Transverse colon (tissue), 4 donors: ENCODE results near the gene CCNY. TPM values are rescaled to one million over a fixed set of nuclear protein-coding genes. Genes with fewer than 3 reads are reported as not detected.

Experiments used
- DNase-seq: peaks from one replicate; pipeline ENCODE4 v3.0.0-alpha.2; 2019
- H3K27ac ChIP-seq, 4 donors: fragments of 200-600 bp; sonication (generic); 2 replicates each; pipeline ENCODE4 v1.5.1; 2016 to 2018; ENCODE audit warnings: inconsistent platforms in 4 of 4
- H3K27me3 ChIP-seq: fragments of 200-600 bp; sonication (generic); 2 replicates; pipeline ENCODE4 v1.5.1; 2017; ENCODE audit warnings: inconsistent platforms
- H3K36me3 ChIP-seq, 4 donors: fragments of 200-600 bp; sonication (generic); 2 replicates each; pipeline ENCODE4 v1.5.1; 2017 to 2019; ENCODE audit warnings: inconsistent platforms in 4 of 4
- H3K4me1 ChIP-seq, 4 donors: fragments of 200-600 bp; sonication (generic); 2 replicates each; pipeline ENCODE4 v1.5.1; 2017 to 2020; ENCODE audit warnings: inconsistent platforms in 4 of 4
- H3K4me3 ChIP-seq, 4 donors: fragments of 200-600 bp; sonication (generic); 1 replicate in 1 of 4; 2 replicates in 3 of 4; pipeline versions ENCODE4 v1.5.1 to v1.6.1; 2017 to 2019; ENCODE audit warnings: inconsistent platforms in 4 of 4
- H3K9me3 ChIP-seq, 2 donors: fragments of 200-600 bp; sonication (generic); 2 replicates each; pipeline ENCODE4 v1.5.1; 2017 to 2019; ENCODE audit warnings: inconsistent platforms in 2 of 2
- CTCF ChIP-seq, 5 experiments: fragments of 200-600 bp in 3 of 5; fragments of 450-650 bp in 2 of 5; sonication (generic) in 3 of 5; IDR thresholded peaks; 1 replicate in 2 of 5; 2 replicates in 3 of 5; pipeline ENCODE4 v1.5.1; 2016 to 2017; ENCODE audit warnings: antibody characterized with exemption in 5 of 5, inconsistent platforms in 3 of 5, mild to moderate bottlenecking in 2 of 5, moderate library complexity in 1 of 5
- EP300 ChIP-seq: sonication (generic); formaldehyde crosslinking; IDR thresholded peaks from one replicate; pipeline ENCODE4 v1.6.1; 2017; ENCODE audit warnings: antibody characterized with exemption, low read depth
- POLR2A ChIP-seq: fragments of 450-650 bp; IDR thresholded peaks from one replicate; pipeline ENCODE4 v1.6.1; 2016; ENCODE audit warnings: antibody characterized with exemption, mild to moderate bottlenecking, moderate library complexity
- POLR2AphosphoS5 ChIP-seq, 3 donors: sonication (generic); formaldehyde crosslinking; IDR thresholded peaks; one replicate each; pipeline ENCODE4 v1.6.1; 2016; ENCODE audit warnings: antibody characterized with exemption in 3 of 3
- WGBS, 2 donors: methylation state at CpG; one replicate each; pipeline ENCODE4 v1.1.5; 2018; ENCODE audit warnings: low coverage in 1 of 2; 5-methylcytosine and 5-hydroxymethylcytosine counted together
- in situ Hi-C, 4 donors: fragments of 200-750 bp; cut with MboI; loops; one replicate each; pipeline versions ENCODE4 v1.15.0 to v1.15.1; 2017; ENCODE audit warnings: low sequenced_read_pairs in 3 of 4, low pct_ligation_motif_present in 1 of 4, low pct_unique_long_range_greater_than_20kb in 1 of 4
- intact Hi-C: fragments of 100-400 bp; cut with DNase I; formaldehyde crosslinking; loops from one replicate; pipeline ENCODE4 v1.15.1; 2023; ENCODE audit warnings: low total_unique reads
- total RNA-seq, 4 donors: library from RNA; depleted of rRNA; stranded (reverse); fragments of >200 nt; gene quantifications; one replicate each; pipeline ENCODE4 v1.1.0, GENCODE V29; 2016

Gene CCNY
- total RNA-seq, 4 donors from 2014 or later, result 19.5 to 53.9 (median 41.4) TPM

GRCh38 chr10:35541720-35542119, 205.4 kb downstream of the CCNY start:
- in situ Hi-C loops, result no loop called here

GRCh38 chr10:35542303-35542702, 206.0 kb downstream of the CCNY start:
- WGBS, 2 donors, result 95 to 100% methylated on average over 1 to 4 of the region's 4 CpGs
- no peaks in the 10 kb centered on the region for H3K36me3 ChIP-seq
- no peaks in the 10 kb centered on the region for H3K4me1 ChIP-seq
- in situ Hi-C loops, result no loop called here
- TF ChIP-seq POLR2AphosphoS5 (IDR thresholded peaks at IDR 0.05), result no peak
- TF ChIP-seq CTCF (IDR thresholded peaks at IDR 0.05), result no peak
- TF ChIP-seq POLR2A, result no peak
- no peak for TF ChIP-seq EP300
- DNase-seq, result no peak
- no peaks in the 10 kb centered on the region for H3K27me3 ChIP-seq
- intact Hi-C loops, result no loop called here
- H3K27ac ChIP-seq, result no peak overlapping the region
- H3K4me3 ChIP-seq, result no peak overlapping the region
- no peaks in the 10 kb centered on the region for H3K9me3 ChIP-seq

More at GRCh38 chr10:35541720-35542119, 205.4 kb downstream of the CCNY start:
- Histone ChIP-seq H3K4me1 (no peaks in the 10 kb centered on the region), H3K27ac (no peak overlapping the region), H3K36me3 (peaks cover 0 to 4% (median 0%) of the 10 kb centered on the region in 4 donors), H3K4me3 (no peak overlapping the region), H3K9me3 (no peaks in the 10 kb centered on the region), H3K27me3 (no peaks in the 10 kb centered on the region)
- whole genome bisulfite sequencing, 2 donors, result 100% methylated on average over 1 of the region's 1 CpG
- intact Hi-C loops, result no loop called here
- TF ChIP-seq POLR2AphosphoS5 (IDR thresholded peaks at IDR 0.05), result no peak
- no peak for TF ChIP-seq POLR2A
- TF ChIP-seq EP300, result no peak
- TF ChIP-seq CTCF (IDR thresholded peaks at IDR 0.05), result no peak
- no peak for DNase-seq

GRCh38 chr10:35545079-35545657, 208.9 kb downstream of the CCNY start:
- in situ Hi-C loops, result no loop called here

More at GRCh38 chr10:35545079-35545657, 208.9 kb downstream of the CCNY start:
- Histone ChIP-seq H3K4me3 (no peak overlapping the region), H3K36me3 (no peaks in the 10 kb centered on the region), H3K9me3 (no peaks in the 10 kb centered on the region), H3K27ac (no peak overlapping the region), H3K27me3 (no peaks in the 10 kb centered on the region), H3K4me1 (no peaks in the 10 kb centered on the region)
- intact Hi-C loops, result no loop called here
- TF ChIP-seq CTCF (IDR thresholded peaks at IDR 0.05), result no peak
- no peak for TF ChIP-seq POLR2A
- TF ChIP-seq POLR2AphosphoS5 (IDR thresholded peaks at IDR 0.05), result no peak
- TF ChIP-seq EP300, result no peak
- DNase-seq, result no peak
- WGBS, 2 donors, result 93% methylated on average over 10 of the region's 10 CpGs; no CpG with 5 or more reads in 1 of the 2 donors
